HG02642 (cell line): Measurements from ENCODE around the gene SRPK2.
"Not testable (repeated sequence)": the region's sequence is repeated elsewhere in the genome, so short reads cannot be mapped to it uniquely, and the experiment has no call there.

Experiments
- ATAC-seq: cut with Tn5 transposase; IDR thresholded peaks from one replicate; pipeline ENCODE4 v1.9.1; 2021; ENCODE audit warnings: mild to moderate bottlenecking; ENCODE audit not compliant: unreplicated experiment, poor library complexity

Gene SRPK2

GRCh38 chr7:105232829-105233291, 155.9 kb downstream of the SRPK2 start:
- not testable (repeated sequence) for ATAC-seq

DNA sequence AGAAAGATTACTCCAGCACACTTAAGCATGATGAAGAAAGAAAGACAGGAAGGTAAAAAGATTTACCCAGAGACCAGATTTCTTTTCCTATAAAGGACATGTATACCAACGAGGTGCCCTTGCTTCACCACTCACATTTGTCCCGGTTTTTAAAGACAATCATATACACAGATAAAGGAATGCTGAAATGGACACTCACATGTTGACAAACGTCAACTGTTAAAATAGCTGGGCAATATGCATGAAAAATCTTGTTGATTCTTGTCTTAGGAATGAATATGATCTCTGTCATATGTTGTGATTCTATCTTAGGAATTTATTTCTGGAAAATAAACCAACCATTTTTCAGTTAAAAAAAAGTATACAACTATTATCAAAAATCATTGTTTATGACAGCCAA, 158.2 kb downstream of the SRPK2 start:
- no peak for ATAC-seq

DNA sequence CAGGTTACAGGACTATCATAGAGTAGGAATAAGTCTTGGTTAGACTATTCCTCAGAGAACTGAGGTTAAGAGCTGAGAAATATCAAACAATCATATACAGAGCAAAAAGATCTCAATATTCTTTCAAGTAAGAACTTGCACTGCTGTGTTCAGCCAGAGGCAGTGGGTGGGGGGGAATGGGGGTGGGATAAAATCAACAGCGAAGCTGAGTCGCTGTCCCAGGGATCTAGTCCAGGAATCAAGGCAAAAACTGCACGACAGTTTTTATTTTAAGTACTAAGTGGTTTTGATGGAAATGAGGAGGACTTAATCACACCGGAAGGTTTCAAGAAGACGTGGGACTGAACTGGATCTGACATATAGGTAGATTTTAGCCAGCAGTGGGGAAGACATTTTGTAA, 159.1 kb downstream of the SRPK2 start:
- ATAC-seq, result no peak

- ATAC-seq, result no peak
These were observed 160.2 kb downstream of the SRPK2 start for GRCh38 chr7:105228555-105228954.

DNA sequence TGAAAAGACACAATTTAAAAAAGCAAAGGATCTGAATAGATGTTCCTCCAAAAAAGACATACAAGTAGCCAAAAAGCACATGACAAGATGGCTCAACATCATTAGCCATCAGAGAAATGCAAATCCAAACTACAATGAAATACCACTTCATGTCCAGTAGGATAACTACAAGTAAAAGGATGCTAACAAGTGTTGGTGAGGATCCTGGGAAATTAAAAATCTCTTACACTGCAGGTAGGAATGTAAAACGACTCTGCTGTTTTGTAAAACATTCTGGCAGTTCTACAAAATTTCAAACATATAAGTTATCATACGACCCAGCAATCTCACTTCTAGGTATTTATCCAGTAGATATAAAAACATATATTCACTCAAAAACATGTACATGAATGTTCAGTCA, 161.3 kb downstream of the SRPK2 start:
- no peak for ATAC-seq

DNA sequence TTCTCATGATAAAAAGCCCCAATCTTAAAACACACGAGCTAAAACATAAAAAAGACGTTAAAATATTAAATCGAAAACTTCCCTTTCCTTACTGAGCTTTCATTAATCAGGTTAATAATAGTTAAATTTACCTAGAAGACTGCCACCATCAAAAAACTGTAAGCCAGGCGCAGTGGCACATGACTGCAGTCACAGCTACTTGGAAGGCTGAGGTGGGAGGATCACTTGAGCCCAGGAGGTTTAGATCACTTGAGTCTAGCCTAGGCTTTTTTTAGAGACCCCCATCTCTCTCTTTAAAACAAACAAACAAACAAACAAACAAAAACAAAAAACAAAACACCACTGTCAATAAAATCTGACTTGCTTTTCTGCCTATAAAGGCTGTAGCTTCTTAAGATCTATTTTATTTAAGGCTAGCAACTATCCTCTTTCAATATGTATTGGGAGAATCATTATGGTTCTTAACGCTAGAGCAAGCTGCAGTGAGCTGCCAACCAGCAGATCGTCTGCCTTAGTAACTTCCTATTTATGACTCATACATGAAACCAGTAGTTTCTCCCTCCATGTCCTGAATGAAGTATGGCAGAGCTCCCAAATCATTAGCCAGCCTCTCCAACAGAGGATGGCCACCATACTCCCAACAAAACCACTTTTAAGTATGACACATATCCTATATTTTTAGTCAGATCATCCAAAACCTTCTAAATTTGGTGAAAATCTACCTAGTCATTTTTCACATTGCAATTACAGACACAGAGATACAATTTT, 163.7 kb downstream of the SRPK2 start:
- ATAC-seq, result peak; percentile 79

DNA sequence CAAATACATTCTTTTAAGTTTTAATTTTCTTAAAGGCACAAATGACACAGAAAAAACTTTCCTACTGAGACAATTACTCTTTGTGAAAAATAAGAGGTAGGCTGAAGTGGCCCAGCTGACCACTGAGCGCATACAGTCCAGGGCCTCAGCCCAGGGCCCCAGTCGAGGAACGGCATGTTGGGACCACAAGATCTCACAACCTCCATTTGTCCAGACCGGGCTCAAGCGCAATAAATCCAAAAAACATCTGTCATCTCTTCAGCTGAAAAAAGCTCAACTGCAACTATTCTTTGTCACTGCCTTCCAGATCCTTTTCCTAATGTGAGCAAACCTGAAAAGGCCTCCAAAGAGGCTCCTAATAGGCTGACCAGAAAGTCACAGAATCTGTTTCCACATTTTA, 165.8 kb downstream of the SRPK2 start:
- ATAC-seq, result no peak

- no peak for ATAC-seq
These were observed 169.0 kb downstream of the SRPK2 start for GRCh38 chr7:105219771-105220160.

DNA sequence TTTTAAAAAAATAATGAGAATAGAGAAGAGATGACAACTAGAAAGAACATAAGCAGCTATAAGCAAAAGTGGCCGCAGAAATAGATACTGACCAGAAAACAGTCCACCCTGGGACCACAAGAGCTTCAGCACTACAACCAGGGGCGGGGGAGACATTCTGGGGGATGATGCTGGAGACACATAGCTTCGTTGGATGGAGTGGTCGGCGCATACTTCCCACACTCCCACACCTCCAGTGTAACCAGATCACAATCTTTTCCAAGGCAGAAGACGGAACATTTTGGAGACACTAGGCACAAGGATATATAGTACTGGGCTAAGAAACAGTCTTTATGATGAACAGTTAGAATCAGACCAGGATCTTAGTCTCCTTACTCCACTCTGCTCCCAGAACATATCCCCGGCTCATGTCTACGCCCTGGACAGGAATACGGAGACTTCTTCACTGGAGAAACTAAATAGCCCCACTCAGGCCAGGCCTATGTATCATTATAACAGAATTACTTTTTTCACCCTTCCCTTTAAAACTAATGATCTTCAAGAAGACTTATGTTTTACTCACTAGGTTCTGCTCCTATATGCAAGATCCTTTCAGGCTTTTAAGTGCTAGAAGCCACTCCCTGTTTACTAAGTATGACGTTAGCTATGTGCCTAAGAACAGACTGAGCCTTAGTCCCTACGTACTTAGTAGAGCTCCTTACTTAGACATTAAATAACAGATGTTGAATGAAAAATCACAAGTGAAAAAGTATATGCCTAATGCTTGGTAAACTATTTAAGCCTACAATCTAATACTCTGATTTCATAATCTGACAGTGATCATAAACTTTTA, 169.6 kb downstream of the SRPK2 start:
- no peak for ATAC-seq

DNA sequence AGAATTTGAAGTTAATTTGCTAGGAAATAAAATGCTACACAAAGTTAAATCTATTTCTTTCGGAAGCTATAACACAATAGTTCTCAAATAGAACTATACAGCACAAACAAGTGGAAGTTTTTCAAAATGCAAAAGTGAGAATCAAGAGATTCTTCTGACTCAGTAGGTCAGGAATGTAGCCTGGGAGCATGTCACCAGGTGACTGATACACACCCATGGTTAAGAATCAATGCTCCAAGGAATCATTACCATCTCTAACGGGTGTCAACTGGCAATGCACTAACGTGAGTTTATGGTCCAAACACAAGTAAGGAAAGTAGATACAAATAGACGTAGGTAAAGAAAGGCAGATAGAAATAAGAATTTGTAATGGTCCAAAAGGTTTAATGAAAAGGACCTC, 170.5 kb downstream of the SRPK2 start:
- ATAC-seq, result no peak

- ATAC-seq, result no peak
These were observed 171.9 kb downstream of the SRPK2 start for GRCh38 chr7:105216786-105217185.

DNA sequence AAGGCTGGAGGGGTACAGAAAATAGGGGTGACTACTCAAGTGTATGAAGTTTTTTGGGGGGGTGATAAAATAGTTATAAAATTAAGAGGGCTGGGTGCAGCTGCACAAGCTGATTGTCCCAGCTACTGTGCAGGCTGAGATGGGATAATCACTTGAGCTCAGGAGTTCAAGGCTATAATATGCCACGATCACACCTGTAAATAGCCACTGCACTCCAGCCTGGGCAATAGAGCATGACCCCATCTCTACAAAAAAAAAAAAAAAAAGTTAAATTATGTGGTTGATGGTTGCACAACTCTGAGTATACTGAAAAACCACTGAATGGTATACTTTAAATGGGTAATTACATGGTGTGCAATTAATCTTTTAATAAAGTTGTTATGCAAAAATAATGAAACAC, 172.9 kb downstream of the SRPK2 start:
- ATAC-seq, result no peak

- ATAC-seq, result no peak
These were observed 173.5 kb downstream of the SRPK2 start for GRCh38 chr7:105215182-105215581.

- no peak for ATAC-seq
These were observed 175.1 kb downstream of the SRPK2 start for GRCh38 chr7:105213611-105214010.

DNA sequence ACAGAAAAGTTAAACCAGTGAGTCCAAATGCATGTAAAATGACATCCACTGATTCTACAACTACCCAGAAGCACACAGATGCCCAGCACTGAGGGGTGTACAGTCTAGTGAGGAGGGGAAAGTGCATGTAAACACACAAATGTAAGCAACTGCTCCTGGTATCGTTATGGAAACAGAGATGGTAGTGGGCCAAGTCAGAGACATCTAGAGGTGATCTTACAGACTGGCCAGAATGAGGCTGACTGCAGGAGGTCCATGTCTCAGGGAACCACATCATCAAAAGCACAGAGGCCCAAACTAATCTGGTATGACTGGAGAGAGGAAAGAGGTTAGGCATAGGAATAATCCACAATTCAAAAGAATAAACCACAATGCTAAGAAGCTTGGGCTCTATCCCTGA, 176.5 kb downstream of the SRPK2 start:
- ATAC-seq, result no peak

GRCh38 chr7:105210721-105211205, 178.0 kb downstream of the SRPK2 start:
- ATAC-seq, result peak; percentile 77

GRCh38 chr7:105209870-105210269, 178.9 kb downstream of the SRPK2 start:
- ATAC-seq, result no peak

DNA sequence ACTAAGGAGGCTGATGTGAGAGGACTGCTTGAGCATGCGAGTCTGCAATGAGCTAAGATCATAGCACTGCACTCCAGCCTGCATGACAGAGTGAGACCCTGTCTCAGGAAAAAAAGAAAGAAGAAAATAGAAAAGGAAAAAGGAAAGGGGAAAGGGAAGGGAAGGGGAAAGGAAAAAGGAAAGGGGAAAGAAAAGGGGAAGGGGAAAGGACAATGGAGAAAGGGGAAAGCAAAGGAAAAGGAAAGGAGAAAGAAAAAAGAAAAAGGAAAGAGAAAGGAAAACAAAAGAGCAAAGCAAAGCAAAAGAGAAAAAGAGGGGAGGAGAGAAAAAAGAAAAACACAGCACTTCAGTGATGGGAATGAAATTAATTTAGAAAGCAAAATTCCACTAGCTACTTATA, 179.3 kb downstream of the SRPK2 start:
- ATAC-seq, result no peak

GRCh38 chr7:105206985-105207384, 181.7 kb downstream of the SRPK2 start:
- ATAC-seq, result no peak

DNA sequence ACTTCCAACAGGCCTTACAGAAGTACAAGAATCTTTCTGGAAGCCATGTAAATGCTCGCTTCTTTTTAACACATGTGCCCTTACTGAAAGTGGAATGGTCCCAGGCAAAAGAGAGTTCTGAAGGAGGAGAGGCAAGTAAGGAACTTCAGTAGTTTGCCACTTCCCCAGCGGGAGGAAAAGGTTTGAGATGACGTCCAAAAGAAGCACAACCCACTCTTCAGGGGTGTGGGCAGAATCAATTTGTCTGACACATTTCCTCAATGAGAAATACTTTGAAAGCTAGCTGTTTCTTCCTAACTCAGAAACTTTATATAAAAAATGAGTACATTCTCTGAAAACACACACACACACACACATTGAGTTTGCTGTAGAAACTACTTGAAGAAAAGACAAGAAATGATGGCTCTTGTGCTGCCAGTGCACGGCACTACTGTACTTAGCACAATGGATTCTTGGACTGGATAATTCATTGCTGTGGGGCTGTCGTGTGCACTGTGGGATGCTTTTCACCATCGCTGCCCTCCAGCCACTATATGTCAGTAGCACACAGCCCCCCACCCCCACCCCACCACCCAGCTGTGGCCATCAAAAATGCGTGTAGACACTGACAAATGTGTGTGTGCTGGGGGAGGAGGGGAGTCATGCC, 183.0 kb downstream of the SRPK2 start:
- ATAC-seq, result no peak

DNA sequence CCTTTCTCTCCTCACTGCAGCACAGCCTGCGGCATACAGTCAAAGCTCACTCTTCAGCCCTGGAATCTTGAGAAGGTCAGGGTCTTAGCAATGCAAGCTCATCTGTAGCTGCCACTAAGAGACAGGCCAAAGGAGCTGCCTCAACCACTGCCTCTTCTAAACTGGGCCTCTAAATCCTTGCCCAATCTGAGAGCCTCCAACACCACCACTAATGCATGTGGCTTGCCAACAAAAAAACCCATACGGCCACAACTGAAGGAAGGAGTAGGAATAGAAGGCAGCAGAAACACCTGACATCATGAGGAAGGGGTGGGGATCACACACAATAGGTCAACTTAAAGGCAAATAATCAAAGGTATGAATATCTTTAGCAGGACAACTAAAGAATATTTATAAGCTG, 183.8 kb downstream of the SRPK2 start:
- ATAC-seq, result no peak
